Medulla oblongata (tissue), 1 donor: ENCODE results near the gene SNX30.

ENCODE experiments used
- DNase-seq: peaks from one replicate; pipeline ENCODE4 v3.0.0-alpha.2; 2015; ENCODE audit errors: extremely low spot score

SNX30 gene

GRCh38 chr9:112822618-112823017, 72.1 kb downstream of the SNX30 start:
- no peak for DNase-seq

GRCh38 chr9:112823257-112823656, 72.7 kb downstream of the SNX30 start:
- DNase-seq: no peak

- DNase-seq: peak; percentile 58
Measured at GRCh38 chr9:112831281-112831851, 80.8 kb downstream of the SNX30 start.

GRCh38 chr9:112831969-112832368, 81.4 kb downstream of the SNX30 start:
- DNase-seq: no peak

- no peak for DNase-seq
Measured at GRCh38 chr9:112833081-112833480, 82.5 kb downstream of the SNX30 start.

- DNase-seq: no peak
Measured at GRCh38 chr9:112836394-112836793, 85.8 kb downstream of the SNX30 start.

GRCh38 chr9:112838342-112838741, 87.8 kb downstream of the SNX30 start:
- no peak for DNase-seq

- DNase-seq: peak; percentile 71
Measured at GRCh38 chr9:112839331-112839730, 88.8 kb downstream of the SNX30 start.

- DNase-seq: peak; percentile 87
Measured at GRCh38 chr9:112841261-112841660, 90.7 kb downstream of the SNX30 start.

GRCh38 chr9:112842555-112842954, 92.0 kb downstream of the SNX30 start:
- DNase-seq: no peak

GRCh38 chr9:112844771-112845542, 94.4 kb downstream of the SNX30 start:
- peak; percentile 87 for DNase-seq

GRCh38 chr9:112846528-112847488, 96.2 kb downstream of the SNX30 start:
- no peak for DNase-seq

GRCh38 chr9:112848316-112849151, 98.0 kb downstream of the SNX30 start:
- no peak for DNase-seq

- no peak for DNase-seq
Measured at GRCh38 chr9:112849363-112849922, 98.9 kb downstream of the SNX30 start.

- no peak for DNase-seq
Measured at GRCh38 chr9:112850840-112851239, 100.3 kb downstream of the SNX30 start.

GRCh38 chr9:112852741-112853504, 102.4 kb downstream of the SNX30 start:
- DNase-seq: peak; percentile 87

- no peak for DNase-seq
Measured at GRCh38 chr9:112853882-112854585, 103.5 kb downstream of the SNX30 start.

- no peak for DNase-seq
Measured at GRCh38 chr9:112854657-112855056, 104.1 kb downstream of the SNX30 start.

- DNase-seq: no peak
Measured at GRCh38 chr9:112856200-112856599, 105.6 kb downstream of the SNX30 start.

GRCh38 chr9:112856843-112857242, 106.3 kb downstream of the SNX30 start:
- no peak for DNase-seq
